ENCODE data around the gene MYO10. TPM values are rescaled to one million over a fixed set of nuclear protein-coding genes. Genes with fewer than 3 reads are reported as not detected.
A peak's percentile ranks its signal among the peaks of the same experiment; 100 is the strongest.

The MYO10 gene
- total and polyA plus RNA-seq, 2 experiments from 2014 or later = 119 to 276 TPM

DNA sequence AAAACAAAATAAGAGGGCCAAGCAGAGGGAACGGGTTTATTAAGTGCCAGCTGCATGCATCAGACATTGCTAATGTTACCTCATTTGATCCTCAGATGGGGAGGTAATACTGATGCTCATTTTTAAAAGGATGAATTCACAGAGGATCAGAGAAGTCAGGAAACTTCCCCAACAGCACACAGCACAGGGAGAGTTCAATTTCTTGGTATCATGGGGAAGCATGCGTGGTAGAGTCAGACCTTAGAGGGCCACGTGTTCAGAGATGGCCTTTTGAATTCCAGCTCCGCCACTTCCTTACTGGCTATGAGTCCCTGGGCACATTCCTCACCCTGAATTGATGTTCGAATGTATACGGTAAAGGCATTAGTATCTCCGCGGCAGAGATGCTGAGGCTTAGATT lies 108.3 kb downstream of the MYO10 start (continued):
- TF ChIP-seq, protein P1, sequence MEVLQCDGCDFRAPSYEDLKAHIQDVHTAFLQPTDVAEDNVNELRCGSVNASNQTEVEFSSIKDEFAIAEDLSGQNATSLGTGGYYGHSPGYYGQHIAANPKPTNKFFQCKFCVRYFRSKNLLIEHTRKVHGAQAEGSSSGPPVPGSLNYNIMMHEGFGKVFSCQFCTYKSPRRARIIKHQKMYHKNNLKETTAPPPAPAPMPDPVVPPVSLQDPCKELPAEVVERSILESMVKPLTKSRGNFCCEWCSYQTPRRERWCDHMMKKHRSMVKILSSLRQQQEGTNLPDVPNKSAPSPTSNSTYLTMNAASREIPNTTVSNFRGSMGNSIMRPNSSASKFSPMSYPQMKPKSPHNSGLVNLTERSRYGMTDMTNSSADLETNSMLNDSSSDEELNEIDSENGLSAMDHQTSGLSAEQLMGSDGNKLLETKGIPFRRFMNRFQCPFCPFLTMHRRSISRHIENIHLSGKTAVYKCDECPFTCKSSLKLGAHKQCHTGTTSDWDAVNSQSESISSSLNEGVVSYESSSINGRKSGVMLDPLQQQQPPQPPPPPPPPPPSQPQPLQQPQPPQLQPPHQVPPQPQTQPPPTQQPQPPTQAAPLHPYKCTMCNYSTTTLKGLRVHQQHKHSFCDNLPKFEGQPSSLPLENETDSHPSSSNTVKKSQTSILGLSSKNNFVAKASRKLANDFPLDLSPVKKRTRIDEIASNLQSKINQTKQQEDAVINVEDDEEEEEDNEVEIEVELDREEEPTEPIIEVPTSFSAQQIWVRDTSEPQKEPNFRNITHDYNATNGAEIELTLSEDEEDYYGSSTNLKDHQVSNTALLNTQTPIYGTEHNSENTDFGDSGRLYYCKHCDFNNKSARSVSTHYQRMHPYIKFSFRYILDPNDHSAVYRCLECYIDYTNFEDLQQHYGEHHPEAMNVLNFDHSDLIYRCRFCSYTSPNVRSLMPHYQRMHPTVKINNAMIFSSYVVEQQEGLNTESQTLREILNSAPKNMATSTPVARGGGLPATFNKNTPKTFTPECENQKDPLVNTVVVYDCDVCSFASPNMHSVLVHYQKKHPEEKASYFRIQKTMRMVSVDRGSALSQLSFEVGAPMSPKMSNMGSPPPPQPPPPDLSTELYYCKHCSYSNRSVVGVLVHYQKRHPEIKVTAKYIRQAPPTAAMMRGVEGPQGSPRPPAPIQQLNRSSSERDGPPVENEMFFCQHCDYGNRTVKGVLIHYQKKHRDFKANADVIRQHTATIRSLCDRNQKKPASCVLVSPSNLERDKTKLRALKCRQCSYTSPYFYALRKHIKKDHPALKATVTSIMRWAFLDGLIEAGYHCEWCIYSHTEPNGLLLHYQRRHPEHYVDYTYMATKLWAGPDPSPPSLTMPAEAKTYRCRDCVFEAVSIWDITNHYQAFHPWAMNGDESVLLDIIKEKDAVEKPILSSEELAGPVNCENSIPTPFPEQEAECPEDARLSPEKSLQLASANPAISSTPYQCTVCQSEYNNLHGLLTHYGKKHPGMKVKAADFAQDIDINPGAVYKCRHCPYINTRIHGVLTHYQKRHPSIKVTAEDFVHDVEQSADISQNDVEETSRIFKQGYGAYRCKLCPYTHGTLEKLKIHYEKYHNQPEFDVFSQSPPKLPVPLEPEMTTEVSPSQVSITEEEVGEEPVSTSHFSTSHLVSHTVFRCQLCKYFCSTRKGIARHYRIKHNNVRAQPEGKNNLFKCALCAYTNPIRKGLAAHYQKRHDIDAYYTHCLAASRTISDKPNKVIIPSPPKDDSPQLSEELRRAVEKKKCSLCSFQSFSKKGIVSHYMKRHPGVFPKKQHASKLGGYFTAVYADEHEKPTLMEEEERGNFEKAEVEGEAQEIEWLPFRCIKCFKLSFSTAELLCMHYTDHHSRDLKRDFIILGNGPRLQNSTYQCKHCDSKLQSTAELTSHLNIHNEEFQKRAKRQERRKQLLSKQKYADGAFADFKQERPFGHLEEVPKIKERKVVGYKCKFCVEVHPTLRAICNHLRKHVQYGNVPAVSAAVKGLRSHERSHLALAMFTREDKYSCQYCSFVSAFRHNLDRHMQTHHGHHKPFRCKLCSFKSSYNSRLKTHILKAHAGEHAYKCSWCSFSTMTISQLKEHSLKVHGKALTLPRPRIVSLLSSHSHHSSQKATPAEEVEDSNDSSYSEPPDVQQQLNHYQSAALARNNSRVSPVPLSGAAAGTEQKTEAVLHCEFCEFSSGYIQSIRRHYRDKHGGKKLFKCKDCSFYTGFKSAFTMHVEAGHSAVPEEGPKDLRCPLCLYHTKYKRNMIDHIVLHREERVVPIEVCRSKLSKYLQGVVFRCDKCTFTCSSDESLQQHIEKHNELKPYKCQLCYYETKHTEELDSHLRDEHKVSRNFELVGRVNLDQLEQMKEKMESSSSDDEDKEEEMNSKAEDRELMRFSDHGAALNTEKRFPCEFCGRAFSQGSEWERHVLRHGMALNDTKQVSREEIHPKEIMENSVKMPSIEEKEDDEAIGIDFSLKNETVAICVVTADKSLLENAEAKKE (CRISPR knock-in tag; IDR thresholded peaks at IDR 0.05) = no peak

DNA sequence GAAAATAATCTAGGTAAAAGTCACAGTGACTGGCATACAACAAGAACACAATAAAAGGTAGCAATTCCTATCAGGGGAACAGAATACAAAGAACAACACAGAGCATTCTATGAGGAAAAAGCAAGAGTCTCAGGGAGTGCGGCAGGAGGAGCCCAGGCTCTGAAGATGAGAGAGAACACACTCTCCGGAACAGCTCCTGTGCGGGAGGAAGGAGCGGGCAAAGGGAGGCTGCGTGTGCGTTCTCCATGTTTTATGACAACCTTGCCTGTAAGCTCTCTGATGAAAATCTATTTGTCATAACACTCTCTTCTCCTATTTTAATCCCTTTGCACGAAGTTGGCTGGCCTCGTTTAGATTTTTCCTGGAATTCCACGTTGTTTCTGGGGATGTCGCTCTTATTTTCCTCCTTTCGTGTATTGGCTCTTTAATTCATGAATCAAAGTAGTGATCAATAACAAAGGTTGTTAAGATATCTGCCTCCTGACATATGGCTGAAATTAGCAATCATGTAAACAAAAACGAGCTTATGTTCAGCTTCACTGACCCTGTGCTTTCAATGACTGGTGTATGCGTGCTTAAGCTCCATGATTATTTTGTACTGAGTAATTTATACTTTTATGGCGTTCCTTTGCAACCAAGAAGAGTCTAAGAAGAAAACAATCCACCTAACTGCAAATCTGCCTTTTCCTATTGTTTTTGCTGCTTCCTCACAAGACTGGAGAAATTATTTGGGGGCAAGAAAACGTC lies 109.5 kb downstream of the MYO10 start:
- no peak for DNase-seq (ENCODE audit: low spot score)
- no peaks in the 10 kb centered on the region for H3K36me3 ChIP-seq (ENCODE audit: insufficient read depth)
- no peak overlapping the region for H3K4me2 ChIP-seq
- H4K20me1 ChIP-seq (replicated peaks; ENCODE audit: insufficient read depth) = peaks cover 2% of the 10 kb centered on the region; the same call in 1 of the 2 replicates
- no peak overlapping the region for H3K27ac Mint-ChIP-seq
- peaks cover 2% of the 10 kb centered on the region; the same call in 1 of the 3 replicates for H3K36me3 Mint-ChIP-seq (ENCODE audit: low read depth)
- no peak overlapping the region for H2AFZ ChIP-seq
- H3K79me2 ChIP-seq (replicated peaks; ENCODE audit: insufficient read depth) = peaks cover 24% of the 10 kb centered on the region; the same call in 1 of the 2 replicates
- no peaks in the 10 kb centered on the region for H3K9me3 Mint-ChIP-seq
- H3K4me3 ChIP-seq = no peak overlapping the region
- H3K9me2 ChIP-seq (ENCODE audit: insufficient read depth) = no peaks in the 10 kb centered on the region
- H3K4me1 ChIP-seq (ENCODE audit: insufficient read depth) = peaks cover 4% of the 10 kb centered on the region; the same call in 1 of the 2 replicates
- no peak overlapping the region for H3K4me3 Mint-ChIP-seq
- no peak for ATAC-seq
- H3F3A ChIP-seq (replicated peaks; ENCODE audit: low read depth) = no peaks in the 10 kb centered on the region
- no peaks in the 10 kb centered on the region for H3K27me3 ChIP-seq (ENCODE audit: insufficient read depth)
- peaks cover 1% of the 10 kb centered on the region for H3K27me3 Mint-ChIP-seq (ENCODE audit: insufficient read depth, low read depth, poor library complexity)
- 0 out of 2 replicates have a peak overlapping the region, but pooled peaks have one; percentile 22 for H3K27ac ChIP-seq (ENCODE audit: low read depth)
- no peaks in the 10 kb centered on the region for H3K4me1 Mint-ChIP-seq
- TF ChIP-seq CREB1 (CRISPR knock-in tag; IDR thresholded peaks at IDR 0.05; ENCODE audit: low read depth) (no peak), POLR2AphosphoS5 (IDR thresholded peaks at IDR 0.05; ENCODE audit: low read depth) (no peak), STAT1 (IDR thresholded peaks at IDR 0.05; ENCODE audit: unreplicated experiment) (no peak), NANOG (IDR thresholded peaks at IDR 0.05; ENCODE audit: borderline replicate concordance) (no peak), ZNF331 (CRISPR knock-in tag; IDR thresholded peaks at IDR 0.05; ENCODE audit: low read depth) (no peak), ZNF114 (CRISPR knock-in tag; IDR thresholded peaks at IDR 0.05) (no peak), EZH2phosphoT487 (IDR thresholded peaks at IDR 0.05; ENCODE audit: unreplicated experiment) (no peak), JUNB (IDR thresholded peaks at IDR 0.05; ENCODE audit: unreplicated experiment) (no peak), EZH2 (IDR thresholded peaks at IDR 0.05; ENCODE audit: low read depth, unreplicated experiment) (no peak)
- TF ChIP-seq, protein P2, sequence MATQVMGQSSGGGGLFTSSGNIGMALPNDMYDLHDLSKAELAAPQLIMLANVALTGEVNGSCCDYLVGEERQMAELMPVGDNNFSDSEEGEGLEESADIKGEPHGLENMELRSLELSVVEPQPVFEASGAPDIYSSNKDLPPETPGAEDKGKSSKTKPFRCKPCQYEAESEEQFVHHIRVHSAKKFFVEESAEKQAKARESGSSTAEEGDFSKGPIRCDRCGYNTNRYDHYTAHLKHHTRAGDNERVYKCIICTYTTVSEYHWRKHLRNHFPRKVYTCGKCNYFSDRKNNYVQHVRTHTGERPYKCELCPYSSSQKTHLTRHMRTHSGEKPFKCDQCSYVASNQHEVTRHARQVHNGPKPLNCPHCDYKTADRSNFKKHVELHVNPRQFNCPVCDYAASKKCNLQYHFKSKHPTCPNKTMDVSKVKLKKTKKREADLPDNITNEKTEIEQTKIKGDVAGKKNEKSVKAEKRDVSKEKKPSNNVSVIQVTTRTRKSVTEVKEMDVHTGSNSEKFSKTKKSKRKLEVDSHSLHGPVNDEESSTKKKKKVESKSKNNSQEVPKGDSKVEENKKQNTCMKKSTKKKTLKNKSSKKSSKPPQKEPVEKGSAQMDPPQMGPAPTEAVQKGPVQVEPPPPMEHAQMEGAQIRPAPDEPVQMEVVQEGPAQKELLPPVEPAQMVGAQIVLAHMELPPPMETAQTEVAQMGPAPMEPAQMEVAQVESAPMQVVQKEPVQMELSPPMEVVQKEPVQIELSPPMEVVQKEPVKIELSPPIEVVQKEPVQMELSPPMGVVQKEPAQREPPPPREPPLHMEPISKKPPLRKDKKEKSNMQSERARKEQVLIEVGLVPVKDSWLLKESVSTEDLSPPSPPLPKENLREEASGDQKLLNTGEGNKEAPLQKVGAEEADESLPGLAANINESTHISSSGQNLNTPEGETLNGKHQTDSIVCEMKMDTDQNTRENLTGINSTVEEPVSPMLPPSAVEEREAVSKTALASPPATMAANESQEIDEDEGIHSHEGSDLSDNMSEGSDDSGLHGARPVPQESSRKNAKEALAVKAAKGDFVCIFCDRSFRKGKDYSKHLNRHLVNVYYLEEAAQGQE (IDR thresholded peaks at IDR 0.05; ENCODE audit: unreplicated experiment) = no peak
- TF ChIP-seq, protein P3, sequence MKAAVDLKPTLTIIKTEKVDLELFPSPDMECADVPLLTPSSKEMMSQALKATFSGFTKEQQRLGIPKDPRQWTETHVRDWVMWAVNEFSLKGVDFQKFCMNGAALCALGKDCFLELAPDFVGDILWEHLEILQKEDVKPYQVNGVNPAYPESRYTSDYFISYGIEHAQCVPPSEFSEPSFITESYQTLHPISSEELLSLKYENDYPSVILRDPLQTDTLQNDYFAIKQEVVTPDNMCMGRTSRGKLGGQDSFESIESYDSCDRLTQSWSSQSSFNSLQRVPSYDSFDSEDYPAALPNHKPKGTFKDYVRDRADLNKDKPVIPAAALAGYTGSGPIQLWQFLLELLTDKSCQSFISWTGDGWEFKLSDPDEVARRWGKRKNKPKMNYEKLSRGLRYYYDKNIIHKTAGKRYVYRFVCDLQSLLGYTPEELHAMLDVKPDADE (IDR thresholded peaks at IDR 0.05) = no peak

All from GM23338 (cell line).